Left cardiac atrium (tissue), 4 donors: ENCODE measurements around the gene GORASP1. TPM values are rescaled to one million over a fixed set of nuclear protein-coding genes. Genes with fewer than 3 reads are reported as not detected.
A peak's percentile ranks its signal among the peaks of the same experiment; 100 is the strongest.

Experiments used
- ATAC-seq, 2 donors: fragments of 200-7000 bp; cut with Tn5 transposase; one replicate each; pipeline ENCODE4 v1.9.1; 2020; ENCODE audit warnings: mild to moderate bottlenecking in 2 of 2, moderate library complexity in 2 of 2
- DNase-seq: peaks from one replicate; pipeline ENCODE4 v3.0.0-alpha.2; 2020
- intact Hi-C, 2 donors: fragments of 100-400 bp; cut with DNase I; formaldehyde crosslinking; loops; one replicate each; pipeline versions ENCODE4 v1.14.1 to v1.15.1; 2022 to 2023
- long read RNA-seq: library from polyadenylated mRNA; unstranded; transcript quantifications from one replicate; pipeline ENCODE4 v2.0.0, GENCODE V29; 2021
- total RNA-seq, 2 donors: library from RNA; stranded (reverse); fragmentation: NEBNext Ultra II Directional; extraction: Animal tissue kit (Norgen Biotek cat#: 25700); gene quantifications; one replicate each; pipeline ENCODE4 v1.2.1, GENCODE V29; 2021
- donor health status: DM: no; HTN: yes; CAD: no.
- donor health status: DM: no; HTN: yes; CAD: no; lungs with severe emphysema.
- donor health status: DM: yes; HTN: yes; CAD: no.
- donor health status: Dilated cardiomyopathy.

GORASP1 gene
- 10 to 100 TPM; 39.0 to 49.1 TPM for total RNA-seq
- long read RNA-seq, transcript GORASP1-201 (9 exons, 3,722 nt): major isoform, 23 of 50 reads
- long read RNA-seq, partial matches to known transcripts: 6 of 50 reads
- long read RNA-seq, other reads (novel, unspliced or antisense): 16 of 50 reads

DNA sequence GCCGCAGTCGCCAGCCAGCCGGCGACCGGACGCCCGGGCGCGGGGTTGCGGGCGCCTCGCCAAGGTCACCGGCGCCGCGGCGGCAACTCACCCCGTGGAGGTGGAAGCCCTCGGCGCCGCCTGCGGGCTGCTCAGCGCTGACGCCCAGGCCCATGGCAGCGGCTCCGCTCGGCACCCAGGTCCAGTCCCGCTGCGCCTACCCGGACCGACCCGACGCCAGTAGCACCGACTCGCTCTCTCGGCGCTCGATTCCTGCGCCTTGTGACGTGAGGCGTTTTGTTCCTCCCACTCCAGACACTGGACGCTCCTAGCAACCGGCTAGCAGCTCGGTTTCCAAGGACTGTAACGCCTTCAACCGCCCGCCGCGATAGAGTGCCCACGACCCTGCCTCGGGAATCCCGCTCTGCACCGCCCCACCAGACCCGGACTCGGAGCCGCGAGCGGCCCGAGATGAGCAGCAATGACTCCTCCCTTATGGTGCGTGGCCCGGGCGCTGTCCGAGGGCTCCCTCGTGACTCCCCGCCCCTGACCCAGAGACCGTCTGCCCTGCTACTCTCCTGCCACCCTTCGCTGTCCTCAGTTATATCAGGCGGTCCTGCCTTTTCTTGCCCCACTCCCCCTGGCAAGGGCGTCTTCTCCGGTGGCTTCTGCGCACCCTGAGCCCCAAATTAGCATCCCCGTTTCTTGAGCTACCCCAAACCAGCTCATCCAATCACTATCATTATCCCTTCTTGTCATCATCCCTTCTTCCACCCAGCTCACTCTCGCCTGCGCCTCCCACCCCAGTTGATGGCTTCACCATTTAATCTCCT, at the start of gene GORASP1, which contains the start of gene TTC21A:
TSS of gene GORASP1 (minus strand) at position 240 of the 812 bp plus-strand sequence. CDS start at position 154, 86 bp downstream.
TSS of gene TTC21A (plus strand) at position 293 of the 812 bp plus-strand sequence. CDS start at position 451, 158 bp downstream.
- DNase-seq: peak; percentile 92
- ATAC-seq: peak; percentile 93 to 94
- intact Hi-C loops: no loop called here

DNA sequence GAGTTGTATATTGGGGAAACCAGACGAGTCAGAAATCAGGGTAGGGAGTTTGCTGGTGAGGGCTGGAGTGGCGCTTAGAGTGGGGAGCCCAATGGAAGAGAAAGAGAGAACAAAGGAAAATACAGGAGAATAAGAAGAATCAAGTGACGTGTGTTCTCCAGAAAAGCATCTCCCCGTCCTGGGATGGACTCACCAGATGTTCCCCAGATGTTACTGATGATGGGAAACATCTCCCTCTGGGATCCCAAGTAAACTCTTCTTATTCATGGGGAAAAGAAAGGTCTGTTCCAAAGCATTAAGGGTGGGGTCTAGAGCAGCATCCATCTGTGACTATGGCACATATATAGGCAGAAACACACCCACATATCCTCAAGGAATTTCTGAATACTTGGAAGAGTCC, 49.0 kb upstream of the GORASP1 start:
- intact Hi-C loops: no loop called here
- ATAC-seq (no peak), DNase-seq (no peak)

- intact Hi-C loops: no loop called here
- ATAC-seq: no peak
- DNase-seq: peak; percentile 61
These were observed 47.0 kb upstream of the GORASP1 start for GRCh38 chr3:39154280-39155021.

GRCh38 chr3:39153977-39154279, 46.5 kb upstream of the GORASP1 start:
- intact Hi-C loops: no loop called here
- DNase-seq (no peak), ATAC-seq (no peak)

DNA sequence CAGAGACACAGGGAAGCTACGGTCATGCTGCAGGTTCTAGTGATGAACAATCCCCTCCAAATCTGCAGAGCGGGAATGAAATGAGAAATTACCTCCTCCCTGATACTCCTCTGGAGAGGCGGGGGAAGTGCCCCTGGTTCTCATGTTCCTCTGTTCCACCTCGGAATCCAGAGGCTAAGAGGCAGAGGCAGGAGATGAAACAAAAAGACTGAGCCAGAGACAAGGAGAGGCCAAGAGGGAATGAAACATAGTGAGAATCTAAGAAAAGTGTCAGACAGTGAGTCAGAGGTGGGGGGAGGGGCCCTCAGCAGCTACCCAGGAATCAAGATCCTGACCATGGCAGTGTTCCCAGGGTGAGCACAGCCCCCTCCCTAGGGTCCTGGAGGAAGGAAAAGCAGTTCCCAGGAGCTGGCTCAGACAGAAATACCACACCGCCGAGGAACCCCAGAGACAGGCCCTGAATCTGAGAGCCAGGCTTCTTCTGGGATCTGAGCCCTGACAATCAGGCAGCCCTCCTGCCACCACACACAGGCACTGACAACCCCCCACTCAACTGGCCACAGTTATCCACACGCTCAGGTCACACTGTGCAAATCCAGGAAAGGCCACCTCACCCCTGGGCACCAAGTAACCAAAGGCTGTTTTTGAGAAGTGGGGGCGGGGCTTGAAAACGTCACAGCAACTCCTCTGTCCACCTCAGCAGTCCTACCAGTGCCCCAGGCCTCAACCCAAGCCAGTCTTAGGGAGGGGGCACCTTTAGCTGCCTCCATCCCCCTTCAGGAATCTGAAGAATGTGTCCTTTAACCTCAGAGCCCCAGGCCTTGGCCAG, 43.6 kb upstream of the GORASP1 start:
- DNase-seq: peak; percentile 93
- intact Hi-C loops: no loop called here
- ATAC-seq: peak; percentile 33 to 43

DNA sequence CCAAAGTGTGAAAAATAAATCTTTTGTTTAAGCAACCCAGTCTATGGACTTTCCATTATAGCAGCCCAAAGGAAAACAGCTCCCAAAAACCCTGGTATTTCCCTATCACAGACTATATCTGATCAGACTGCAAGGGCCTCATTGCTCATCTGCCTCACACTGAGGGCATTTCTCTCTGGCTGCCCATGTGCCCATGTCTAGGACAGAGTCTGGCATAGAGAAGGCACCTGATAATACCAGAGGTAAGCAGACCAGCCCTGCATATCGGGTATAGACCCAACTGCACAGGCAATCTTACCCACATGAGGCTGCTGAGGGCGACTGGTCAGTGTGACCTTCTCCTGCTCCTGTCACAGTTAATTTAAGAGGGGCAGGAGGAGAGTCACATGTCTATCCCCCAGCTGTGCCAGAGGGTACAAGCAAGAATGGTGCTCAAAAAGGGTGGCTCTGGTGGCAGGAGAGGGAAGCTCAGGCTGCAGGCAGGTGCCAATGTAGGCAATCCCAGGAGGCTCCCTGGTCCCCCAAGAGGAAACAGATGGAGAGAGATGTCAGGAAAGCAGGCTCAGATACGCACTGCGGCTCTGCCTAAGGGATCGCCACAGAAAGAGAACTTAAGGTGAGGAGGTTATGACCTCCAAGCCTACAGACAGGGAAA, 42.8 kb upstream of the GORASP1 start:
- intact Hi-C loops: no loop called here
- ATAC-seq (no peak), DNase-seq (no peak)

DNA sequence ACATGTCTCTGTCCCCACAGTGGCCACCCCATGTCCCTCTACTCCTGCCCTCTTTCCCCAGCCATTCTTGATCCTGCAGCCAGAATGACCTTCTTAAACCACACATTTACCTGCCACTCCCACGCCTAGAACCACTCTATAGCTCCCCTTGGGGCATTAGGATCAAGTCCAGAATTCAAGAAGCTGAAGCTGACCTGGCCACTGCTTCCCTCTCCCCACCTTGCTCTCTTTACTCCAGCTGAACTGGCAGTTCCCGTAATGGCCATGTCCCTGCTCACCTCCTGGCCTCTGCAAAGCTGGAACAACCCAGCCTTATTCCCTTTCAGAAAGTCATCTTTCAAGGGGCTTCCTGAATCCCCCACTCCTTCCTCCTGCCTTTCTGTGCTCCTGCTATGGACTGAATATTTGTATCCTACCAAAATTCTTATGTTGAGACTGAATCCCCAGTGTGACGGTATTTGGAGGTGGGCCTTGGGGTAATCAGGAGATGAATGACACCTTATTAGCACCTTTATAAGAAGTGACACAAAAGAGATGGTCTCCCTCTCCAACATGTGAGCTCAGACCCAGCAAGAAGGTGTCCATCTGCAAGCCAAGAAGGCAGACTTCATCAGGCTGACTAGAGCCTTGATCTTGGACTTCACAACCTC, 42.2 kb upstream of the GORASP1 start:
- ATAC-seq (no peak), DNase-seq (no peak)
- intact Hi-C loops: no loop called here

DNA sequence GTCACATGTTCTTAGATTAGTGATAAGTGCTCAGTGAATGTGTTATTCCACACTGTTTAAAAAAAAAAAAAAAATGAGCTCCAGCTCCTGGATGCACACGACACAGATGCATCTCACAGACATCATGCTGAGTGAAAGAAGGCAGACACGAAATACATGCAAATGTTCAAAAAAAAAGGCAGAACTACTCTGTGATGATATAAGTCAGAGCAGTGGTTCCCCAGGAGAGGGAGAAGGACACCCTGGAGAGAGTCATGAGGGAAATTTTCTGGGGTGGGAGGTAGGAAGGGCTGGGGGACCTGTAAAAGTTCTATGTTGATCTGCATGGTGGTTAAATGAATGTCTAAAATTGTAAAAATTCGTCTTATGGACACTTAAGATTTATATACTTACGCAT, 41.6 kb upstream of the GORASP1 start:
- intact Hi-C loops: no loop called here
- no peak for ATAC-seq
- no peak for DNase-seq

GRCh38 chr3:39148435-39149058, 41.1 kb upstream of the GORASP1 start:
- intact Hi-C loops: no loop called here
- no peak for ATAC-seq
- DNase-seq: no peak

GRCh38 chr3:39147711-39148434, 40.4 kb upstream of the GORASP1 start:
- intact Hi-C loops: no loop called here
- ATAC-seq (no peak), DNase-seq (peak; percentile 60)

GRCh38 chr3:39146611-39147591, 39.5 kb upstream of the GORASP1 start:
- DNase-seq (peak; percentile 87), ATAC-seq (peak; percentile 17 to 67)
- intact Hi-C loops: no loop called here

DNA sequence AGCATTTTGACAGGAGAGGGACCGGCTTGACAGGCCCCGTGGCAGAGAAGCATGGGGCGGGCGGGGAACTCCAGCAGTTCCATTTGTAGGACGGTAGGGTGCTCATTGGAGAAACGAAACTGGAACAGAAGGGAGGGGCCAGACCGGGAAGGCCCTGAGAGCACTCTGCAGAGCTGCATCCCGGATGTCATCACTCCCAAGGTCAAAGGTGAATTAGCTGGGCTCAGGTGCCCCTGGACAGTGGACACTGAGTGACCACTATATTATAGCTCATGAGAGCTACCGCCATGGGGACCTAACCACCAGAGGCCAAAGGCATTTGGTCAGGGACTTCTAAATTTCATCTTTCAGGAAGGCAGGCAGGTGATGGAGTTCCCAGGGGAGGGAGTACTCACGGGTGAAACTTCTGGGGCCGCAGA, 38.7 kb upstream of the GORASP1 start:
- DNase-seq: peak; percentile 43
- intact Hi-C loops: no loop called here
- peak in 1 of 2 donors; percentile 0 for ATAC-seq

GRCh38 chr3:39144748-39145380, 37.4 kb upstream of the GORASP1 start:
- peak; percentile 13 for DNase-seq
- ATAC-seq: no peak
- intact Hi-C loops: loop anchor here in 1 of 2 donors (5.0 kb wide), 1 partner anchor 37 kb away; no protein-coding TSS in a partner anchor

DNA sequence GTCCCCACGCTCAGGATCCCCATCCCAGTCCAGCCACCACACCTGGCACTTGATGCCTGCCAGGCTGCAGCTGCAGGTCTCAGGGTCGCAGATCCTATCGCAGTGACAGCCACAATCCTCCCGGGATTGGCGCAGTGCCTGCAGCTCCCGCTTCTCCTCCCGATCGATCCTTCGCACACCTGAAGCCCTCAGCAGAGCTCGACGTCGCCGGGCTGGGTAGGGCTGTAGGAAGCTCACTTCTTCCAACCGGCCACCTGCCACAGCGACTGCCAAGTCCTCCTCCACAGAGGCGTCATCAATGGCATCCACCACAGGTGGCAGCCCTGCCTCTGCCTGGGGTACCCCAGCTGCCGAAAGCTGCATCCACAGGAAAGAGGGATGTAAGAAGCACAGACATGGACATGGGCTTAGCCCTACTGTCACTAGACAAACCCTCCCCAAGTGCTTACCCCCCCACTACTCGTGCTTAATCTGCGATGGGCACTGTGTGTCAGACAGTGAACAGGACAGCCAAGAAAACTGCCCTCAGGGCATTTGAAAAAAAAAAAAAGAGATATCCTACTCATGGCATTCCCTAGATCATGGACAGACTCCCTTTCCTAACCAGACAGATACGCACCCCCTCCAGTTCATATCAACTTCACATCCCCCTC, 36.8 kb upstream of the GORASP1 start:
- peak; percentile 22 for DNase-seq
- intact Hi-C loops: loop anchor here in 1 of 2 donors (5.0 kb wide), 1 partner anchor 38 kb away; no protein-coding TSS in a partner anchor
- ATAC-seq: no peak
